A549 (cell line): ENCODE measurements around the gene CASP10. TPM values are rescaled to one million over a fixed set of nuclear protein-coding genes. Genes with fewer than 3 reads are reported as not detected.

ENCODE experiments used
- ATAC-seq, 2 experiments: fragments of 200-7000 bp in 1 of 2; fragments of >200 bp in 1 of 2; cut with Nextera tagmentation in 1 of 2; cut with Tn5 transposase in 1 of 2; 3 replicates each; pipeline versions ENCODE4 v1.8.0 to v1.9.1; 2018 to 2020; ENCODE audit warnings: mild to moderate bottlenecking in 1 of 2, moderate library complexity in 1 of 2
- CTCF ChIA-PET: fragments of 300-600 bp; sonication (Branson Sonifier 250); formaldehyde crosslinking; extraction: SDS; loops from one replicate; lab custom pipeline; 2021; ENCODE audit warnings: antibody characterized with exemption, inconsistent platforms; lab: Yijun Ruan, JAX
- POLR2A ChIA-PET: fragments of 350-600 bp; formaldehyde crosslinking; extraction: SDS; loops from one replicate; lab custom pipeline; 2021; ENCODE audit warnings: antibody characterized with exemption, inconsistent platforms; lab: Yijun Ruan, JAX
- DNase-seq, 2 experiments: peaks; one replicate each; pipeline versions ENCODE4 v3.0.0 to v3.0.0-alpha.2; 2011 to 2016; ENCODE audit warnings: low read depth in 1 of 2, low spot score in 1 of 2
- FAIRE-seq: peaks from 2 replicates; lab custom pipeline; 2011; peaks lifted over from hg19 to GRCh38; lab: Jason Lieb, UNC
- H3K27ac ChIP-seq, 2 experiments: fragments of >200 bp; sonication (Bioruptor Twin); formaldehyde crosslinking; 3 replicates each; pipeline ENCODE4 v1.5.1; 2016 to 2017
- H3K4me1 ChIP-seq: fragments of >200 bp; sonication (Bioruptor Twin); formaldehyde crosslinking; 3 replicates; pipeline ENCODE4 v1.6.1; 2016
- H3K4me2 ChIP-seq: fragments of >200 bp; sonication (Bioruptor Twin); formaldehyde crosslinking; 3 replicates; pipeline ENCODE4 v1.6.1; 2016
- H3K4me3 ChIP-seq: fragments of >200 bp; sonication (Bioruptor Twin); formaldehyde crosslinking; 3 replicates; pipeline ENCODE4 v1.5.1; 2016
- H3K9me3 ChIP-seq: fragments of >200 bp; sonication (Bioruptor Twin); formaldehyde crosslinking; 3 replicates; pipeline ENCODE4 v1.6.1; 2016
- CBX2 ChIP-seq: fragments of 200-600 bp; sonication (generic); IDR thresholded peaks from 2 replicates; pipeline ENCODE4 v1.6.1; 2016; ENCODE audit warnings: low read depth, mild to moderate bottlenecking, borderline replicate concordance
- CHD2 ChIP-seq: fragments of 150-350 bp; IDR thresholded peaks from 2 replicates; pipeline ENCODE4 v1.6.1; 2014; ENCODE audit warnings: low read length; ENCODE audit not compliant: partially characterized antibody
- CTCF ChIP-seq: fragments of >200 bp; sonication (Bioruptor Twin); formaldehyde crosslinking; IDR thresholded peaks from 3 replicates; pipeline ENCODE4 v1.5.1; 2016
- EP300 ChIP-seq, 2 experiments: fragments of >200 bp; sonication (Bioruptor Twin); formaldehyde crosslinking; IDR thresholded peaks; 2 replicates in 1 of 2; 3 replicates in 1 of 2; pipeline ENCODE4 v1.6.1; 2016 to 2017
- ESRRA ChIP-seq: fragments of 150-350 bp; IDR thresholded peaks from 2 replicates; pipeline ENCODE4 v1.6.1; 2014; ENCODE audit warnings: mild to moderate bottlenecking, low read length, borderline replicate concordance
- FOSL2 ChIP-seq, 2 experiments: fragments of 450-650 bp in 1 of 2; fragments of >200 bp in 1 of 2; sonication (Bioruptor Twin) in 1 of 2; formaldehyde crosslinking; IDR thresholded peaks; 2 replicates each; pipeline versions ENCODE4 v1.5.0 to v1.6.1; 2016 to 2020; ENCODE audit warnings: mild to moderate bottlenecking in 1 of 2, moderate library complexity in 1 of 2
- GATA3 ChIP-seq: IDR thresholded peaks from 2 replicates; pipeline ENCODE4 v1.6.1; 2012; ENCODE audit warnings: borderline replicate concordance
- HES2 ChIP-seq: fragments of >200 bp; sonication (Bioruptor Twin); formaldehyde crosslinking; IDR thresholded peaks from 2 replicates; pipeline ENCODE4 v1.6.1; 2016
- HMGXB4 ChIP-seq: fragments of 250-450 bp; sonication (Bioruptor Pico); IDR thresholded peaks from 2 replicates; pipeline ENCODE4 v1.5.0; 2021; ENCODE audit warnings: mild to moderate bottlenecking, moderate library complexity, borderline replicate concordance
- HOXA7 ChIP-seq: fragments of 250-450 bp; sonication (Bioruptor Pico); IDR thresholded peaks from 2 replicates; pipeline ENCODE4 v1.5.0; 2020; ENCODE audit warnings: mild to moderate bottlenecking, moderate library complexity
- HOXB5 ChIP-seq: fragments of 250-450 bp; sonication (Bioruptor Pico); IDR thresholded peaks from 2 replicates; pipeline ENCODE4 v1.5.0; 2020; ENCODE audit warnings: mild to moderate bottlenecking, moderate library complexity
- MAFK ChIP-seq: fragments of 450-650 bp; IDR thresholded peaks from 2 replicates; pipeline ENCODE4 v1.6.1; 2014; ENCODE audit not compliant: partially characterized antibody
- NPAS2 ChIP-seq: fragments of 250-450 bp; sonication (Bioruptor Pico); IDR thresholded peaks from 2 replicates; pipeline ENCODE4 v1.8.0; 2022; ENCODE audit warnings: mild to moderate bottlenecking, moderate library complexity, borderline replicate concordance
- NR3C1 ChIP-seq: fragments of >200 bp; sonication (Bioruptor Twin); formaldehyde crosslinking; IDR thresholded peaks from 3 replicates; pipeline ENCODE4 v1.6.1; 2017
- POLR2A ChIP-seq: IDR thresholded peaks from 2 replicates; pipeline ENCODE4 v1.6.1; 2012; ENCODE audit warnings: mild to moderate bottlenecking, low read length
- RARB ChIP-seq: fragments of 250-450 bp; sonication (Bioruptor Pico); IDR thresholded peaks from 2 replicates; pipeline ENCODE4 v1.8.0; 2021; ENCODE audit warnings: mild to moderate bottlenecking, moderate library complexity
- TFCP2L1 ChIP-seq: fragments of 250-450 bp; sonication (Bioruptor Pico); IDR thresholded peaks from 2 replicates; pipeline ENCODE4 v1.5.0; 2021; ENCODE audit warnings: mild to moderate bottlenecking
- TP53 ChIP-seq: fragments of 250-450 bp; sonication (Bioruptor Pico); IDR thresholded peaks from 2 replicates; pipeline ENCODE4 v1.5.0; 2021; ENCODE audit warnings: mild to moderate bottlenecking, moderate library complexity
- USF2 ChIP-seq: fragments of 450-650 bp; IDR thresholded peaks from 2 replicates; pipeline ENCODE4 v1.6.1; 2014; ENCODE audit warnings: antibody characterized with exemption
- ZC3H11A ChIP-seq: fragments of 450-650 bp; IDR thresholded peaks from 2 replicates; pipeline ENCODE4 v1.6.1; 2014; ENCODE audit warnings: antibody characterized with exemption, mild to moderate bottlenecking
- ZFP36 ChIP-seq: fragments of 450-650 bp; IDR thresholded peaks from 2 replicates; pipeline ENCODE4 v1.6.1; 2014; ENCODE audit warnings: borderline replicate concordance; ENCODE audit not compliant: partially characterized antibody
- ZNF302 ChIP-seq: fragments of 250-450 bp; sonication (Bioruptor Pico); IDR thresholded peaks from 2 replicates; pipeline ENCODE4 v1.9.0; 2021; ENCODE audit warnings: inconsistent platforms, mild to moderate bottlenecking, moderate library complexity
- ZSCAN20 ChIP-seq: fragments of 250-450 bp; sonication (Bioruptor Pico); IDR thresholded peaks from 2 replicates; pipeline ENCODE4 v1.8.0; 2022; ENCODE audit warnings: mild to moderate bottlenecking, moderate library complexity
- WGBS: methylation state at CpG from one replicate; pipeline ENCODE4 v1.1.6; 2017; ENCODE audit errors: missing lambda C conversion rate; 5-methylcytosine and 5-hydroxymethylcytosine counted together
- polyA plus RNA-seq, 4 experiments: library from polyadenylated mRNA; depleted of rRNA in 3 of 4; stranded (reverse); fragments of >200 nt; fragmentation: RNase III in 1 of 4; extraction: RNeasy Plus Mini Kit Qiagen cat#74134 plus additional on column Dnase treatment in 1 of 4; gene quantifications; 2 replicates in 3 of 4; 3 replicates in 1 of 4; pipeline ENCODE4 v1.2.3, GENCODE V29; 2011 to 2017

The CASP10 gene
- polyA plus RNA-seq, 2 of the 4 experiments (the other 2 are of a cell fraction), result 3.0 to 6.5 TPM

GRCh38 chr2:201174687-201175086 is 8.3 kb upstream of the CASP10 start:
- DNase-seq (no peak), FAIRE-seq (no peak), ATAC-seq (no peak)
- H3K9me3 ChIP-seq, result 0 out of 3 replicates have a peak, but pooled peaks cover 3% of the 10 kb centered on the region
- no peak overlapping the region for H3K4me3 ChIP-seq
- no peak overlapping the region for H3K27ac ChIP-seq
- 0 out of 3 replicates have a peak, but pooled peaks cover 4% of the 10 kb centered on the region for H3K4me1 ChIP-seq
- ChIA-PET CTCF (no interaction called here), POLR2A (no interaction called here)
- no peak overlapping the region for H3K4me2 ChIP-seq
- TF ChIP-seq RARB (no peak), NR3C1 (no peak), CHD2 (no peak), NPAS2 (CRISPR knock-in tag) (no peak), HOXA7 (CRISPR knock-in tag) (no peak)
- WGBS, result 96% methylated on average over 1 of the region's 1 CpG

GRCh38 chr2:201176081-201176481 is 6.9 kb upstream of the CASP10 start:
- ATAC-seq (no peak), FAIRE-seq (no peak), DNase-seq (no peak)
- Histone ChIP-seq H3K4me3 (no peak overlapping the region), H3K4me1 (0 out of 3 replicates have a peak, but pooled peaks cover 4% of the 10 kb centered on the region), H3K27ac (peak overlapping the region in 1 of 2 experiments; percentile 60; a peak in 1 of 6 replicates), H3K4me2 (no peak overlapping the region), H3K9me3 (0 out of 3 replicates have a peak, but pooled peaks cover 1% of the 10 kb centered on the region)
- 65% methylated on average over 6 of the region's 6 CpGs for WGBS
- POLR2A ChIA-PET, result no interaction called here
- TF ChIP-seq TFCP2L1 (no peak), CBX2 (no peak), CTCF (no peak), EP300 (IDR thresholded peaks at IDR 0.05) (no peak), HOXB5 (CRISPR knock-in tag) (no peak), ZFP36 (no peak), TP53 (CRISPR knock-in tag) (no peak), POLR2A (no peak), HMGXB4 (CRISPR knock-in tag) (no peak), ZNF302 (no peak), GATA3 (no peak), FOSL2 (IDR thresholded peaks at IDR 0.05) (no peak), FOSL2 (CRISPR knock-in tag; IDR thresholded peaks at IDR 0.05) (no peak), ZSCAN20 (CRISPR knock-in tag) (no peak), ZC3H11A (no peak), ESRRA (no peak), USF2 (no peak)
- CTCF ChIA-PET, result interaction anchor here (0.9 to 2.5 kb wide), 5 partner anchors 18 to 275 kb away, joined by 3 to 17 read pairs (median 4); partner anchors contain the start of gene ORC2

GRCh38 chr2:201180010-201180409 is 2.9 kb upstream of the CASP10 start:
- H3K27ac ChIP-seq, result no peak overlapping the region
- no peak overlapping the region for H3K4me2 ChIP-seq
- DNase-seq (peak in 1 of 2 experiments; percentile 26), FAIRE-seq (no peak), ATAC-seq (no peak)
- CTCF ChIA-PET, result interaction anchor here (1.1 to 1.3 kb wide), 2 partner anchors 29 to 279 kb away, joined by 4 to 5 read pairs; no protein-coding TSS in a partner anchor
- 80% methylated on average over 3 of the region's 3 CpGs for WGBS
- H3K9me3 ChIP-seq, result no peaks in the 10 kb centered on the region
- peak; percentile 13 for TF ChIP-seq MAFK
- no peak for TF ChIP-seq HES2
- peaks cover 11% of the 10 kb centered on the region; the same call in 2 of the 3 replicates for H3K4me1 ChIP-seq
- H3K4me3 ChIP-seq, result no peak overlapping the region
- POLR2A ChIA-PET, result no interaction called here
